HG02970 (cell line): Measurements from ENCODE around the gene ARRDC2.

Source experiments
- ATAC-seq: cut with Tn5 transposase; IDR thresholded peaks from one replicate; pipeline ENCODE4 v1.9.1; 2021; ENCODE audit warnings: mild to moderate bottlenecking, moderate library complexity, moderate number of reproducible peaks; ENCODE audit not compliant: unreplicated experiment, low FRiP score

The ARRDC2 gene

GRCh38 chr19:18051887-18052286 lies 43.9 kb downstream of the ARRDC2 start:
- no peak for ATAC-seq

- ATAC-seq, result no peak
These were observed 45.7 kb downstream of the ARRDC2 start for GRCh38 chr19:18053576-18054219.

- no peak for ATAC-seq
These were observed 48.0 kb downstream of the ARRDC2 start for GRCh38 chr19:18055967-18056366.

- ATAC-seq, result no peak
These were observed 49.6 kb downstream of the ARRDC2 start for GRCh38 chr19:18057557-18057956.

GRCh38 chr19:18058208-18059009 lies 50.4 kb downstream of the ARRDC2 start:
- no peak for ATAC-seq

GRCh38 chr19:18059297-18059696 lies 51.3 kb downstream of the ARRDC2 start:
- no peak for ATAC-seq

- ATAC-seq, result no peak
These were observed 51.9 kb downstream of the ARRDC2 start for GRCh38 chr19:18059902-18060301.

GRCh38 chr19:18060472-18060871 lies 52.5 kb downstream of the ARRDC2 start:
- no peak for ATAC-seq

GRCh38 chr19:18062028-18062427 lies 54.1 kb downstream of the ARRDC2 start:
- no peak for ATAC-seq

- no peak for ATAC-seq
These were observed 55.5 kb downstream of the ARRDC2 start for GRCh38 chr19:18063463-18063862.
